Omental fat pad (tissue), 4 donors: ENCODE measurements around the gene PTK7. TPM values are rescaled to one million over a fixed set of nuclear protein-coding genes. Genes with fewer than 3 reads are reported as not detected.

Experiments used
- ATAC-seq: fragments of 150-250 bp; one replicate; pipeline ENCODE4 v1.9.1; 2016; ENCODE audit warnings: mild to moderate bottlenecking, moderate library complexity; ENCODE audit not compliant: low FRiP score
- DNase-seq: peaks from one replicate; pipeline ENCODE4 v3.0.0-alpha.2; 2019; ENCODE audit warnings: low spot score
- CTCF ChIP-seq, 3 donors: fragments of 450-650 bp; IDR thresholded peaks; one replicate each; pipeline ENCODE4 v1.5.1; 2016 to 2017; ENCODE audit warnings: antibody characterized with exemption in 3 of 3, mild to moderate bottlenecking in 3 of 3, moderate library complexity in 2 of 3
- total RNA-seq, 4 donors: library from RNA; depleted of rRNA; stranded (reverse); fragments of >200 nt; gene quantifications; one replicate each; pipeline ENCODE4 v1.1.0, GENCODE V29; 2016

Gene PTK7
- total RNA-seq, 4 donors from 2014 or later: 11.5 to 38.9 (median 13.8) TPM

DNA sequence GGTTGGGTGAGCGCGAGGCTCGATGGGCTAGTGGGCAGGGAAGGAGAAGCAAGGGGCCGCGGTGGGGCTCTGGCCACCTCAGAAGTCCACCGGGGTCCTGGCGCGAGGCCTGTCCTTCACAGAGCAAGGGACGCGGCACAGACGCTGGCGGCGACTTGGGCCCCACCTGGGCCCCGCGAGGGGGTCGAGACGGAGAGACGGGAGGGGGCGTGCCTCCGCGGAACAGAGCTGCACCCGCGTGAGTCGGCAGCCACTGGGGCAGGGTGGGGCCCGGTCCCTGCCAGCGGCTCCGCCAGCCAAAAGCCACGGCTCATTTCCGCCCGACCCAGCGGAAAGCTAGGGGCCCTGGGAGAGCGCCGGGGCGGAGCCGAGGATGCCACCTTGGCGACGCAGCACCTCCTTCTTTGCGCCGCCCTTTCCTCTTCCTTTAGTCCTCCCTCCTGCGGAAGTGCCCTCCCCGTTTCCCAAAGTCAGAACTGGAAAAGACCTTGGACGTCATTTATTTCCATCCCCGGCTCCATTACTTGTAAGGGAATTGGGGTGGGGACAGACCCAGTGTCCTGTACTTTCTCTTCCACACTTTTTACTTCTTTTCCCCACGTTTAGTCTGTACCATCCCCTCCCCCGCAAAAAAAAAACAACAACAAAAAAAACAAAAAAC is 22.4 kb upstream of the PTK7 start, which contains the start of gene CUL7:
TSS of gene CUL7 (minus strand) at position 307 of the 661 bp plus-strand sequence. CDS start 1,063 bp downstream, outside the sequence.
- TF ChIP-seq CTCF (IDR thresholded peaks at IDR 0.05): no peak
- DNase-seq (peak; percentile 49), ATAC-seq (peak; percentile 88)

DNA sequence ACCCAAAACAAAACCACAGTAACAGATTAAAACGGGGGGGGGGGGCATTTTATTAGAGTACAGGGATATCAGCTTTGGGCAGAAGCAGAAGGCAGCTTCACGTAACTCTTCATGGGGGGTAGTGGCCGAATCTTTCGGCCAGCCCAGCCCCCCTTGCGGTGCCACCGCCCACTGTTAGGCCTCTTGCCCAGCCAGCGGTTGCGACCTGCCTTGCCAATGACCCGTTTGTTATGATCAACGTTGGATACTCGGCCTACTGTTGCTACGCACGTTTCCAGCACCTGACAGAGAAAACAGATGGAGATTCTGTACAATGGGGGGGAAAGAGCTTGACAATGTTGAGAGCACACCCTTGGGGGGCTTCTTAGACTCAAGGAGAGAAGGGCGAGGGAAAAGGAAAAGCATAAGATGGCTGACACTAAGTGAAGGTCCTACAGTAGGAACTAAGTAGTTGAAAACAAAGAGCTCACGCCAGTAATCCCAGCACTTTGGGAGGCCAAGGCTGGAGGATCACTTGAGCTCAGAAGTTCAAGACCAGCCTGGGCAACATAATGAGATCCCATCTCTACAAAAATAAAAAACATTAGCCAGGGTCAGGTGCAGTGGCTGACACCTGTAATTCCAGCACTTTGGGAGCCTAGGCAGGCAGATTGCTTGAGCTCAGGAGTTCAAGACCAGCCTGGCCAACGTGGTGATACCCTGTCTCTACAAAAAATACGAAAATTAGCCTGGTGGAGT is 21.7 kb upstream of the PTK7 start:
- no peak for TF ChIP-seq CTCF (IDR thresholded peaks at IDR 0.05)
- ATAC-seq: no peak
- DNase-seq: no peak

GRCh38 chr6:43055966-43056365 is 20.1 kb upstream of the PTK7 start:
- TF ChIP-seq CTCF (IDR thresholded peaks at IDR 0.05): no peak
- DNase-seq: no peak
- no peak for ATAC-seq

GRCh38 chr6:43058531-43058930 is 17.6 kb upstream of the PTK7 start:
- no peak for ATAC-seq
- no peak for DNase-seq
- no peak for TF ChIP-seq CTCF (IDR thresholded peaks at IDR 0.05)

GRCh38 chr6:43059168-43060033 is 16.7 kb upstream of the PTK7 start, which contains the start of the genes KLC4 and MRPL2:
Gene KLC4, plus strand, starts transcription at chr6:43059631. Its CDS starts 1,705 bp downstream, at chr6:43061336.
Gene MRPL2, minus strand, starts transcription at chr6:43059434. Its CDS starts 53 bp downstream, at chr6:43059381.
- no peak for TF ChIP-seq CTCF (IDR thresholded peaks at IDR 0.05)
- DNase-seq: peak; percentile 94
- ATAC-seq: peak; percentile 97

DNA sequence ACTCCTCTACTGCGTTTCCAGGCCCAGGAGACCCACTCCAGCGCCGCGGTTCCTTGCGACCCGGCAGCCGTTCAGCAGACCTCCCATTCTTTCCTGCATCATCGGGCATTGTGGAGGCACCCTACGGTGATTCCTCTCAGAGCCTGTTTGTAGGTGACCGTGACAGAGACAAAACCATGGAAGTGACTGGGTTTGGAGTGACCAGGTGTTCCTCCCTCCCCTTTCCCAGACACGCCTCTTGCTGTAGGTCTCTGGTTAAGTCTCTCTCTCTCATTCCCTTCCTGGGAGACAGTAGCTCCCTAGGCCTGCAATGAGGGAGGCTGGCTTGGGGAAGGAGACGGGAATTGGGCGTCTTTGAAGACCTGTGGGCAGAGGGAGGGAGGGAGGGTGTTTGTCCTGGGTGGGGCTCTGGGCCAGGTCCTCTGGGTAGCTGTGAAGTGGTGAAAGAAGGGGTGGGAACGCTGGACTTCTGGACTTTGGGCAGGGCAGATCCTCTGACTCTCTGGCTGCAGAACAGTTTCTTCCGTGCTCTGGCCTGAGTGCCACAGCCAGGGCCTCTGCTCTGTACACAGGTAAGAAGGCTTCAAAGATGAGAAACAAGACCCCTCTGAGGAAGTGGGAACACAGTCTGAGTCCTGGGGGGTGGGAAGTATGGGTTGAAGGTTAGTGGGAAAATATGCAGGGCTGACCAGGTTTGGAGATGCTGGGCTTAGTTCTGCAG is 15.9 kb upstream of the PTK7 start:
- no peak for TF ChIP-seq CTCF (IDR thresholded peaks at IDR 0.05)

More for the DNA sequence above, 15.9 kb upstream of the PTK7 start:
- DNase-seq: no peak
- ATAC-seq: no peak
